WTC11 (cell line): Measurements from ENCODE around the gene ZNF483. TPM values are rescaled to one million over a fixed set of nuclear protein-coding genes. Genes with fewer than 3 reads are reported as not detected.

Source experiments
- ATAC-seq: fragments of 200-7000 bp; cut with Tn5 transposase; 2 replicates; pipeline ENCODE4 v1.10.0; 2021; ENCODE audit warnings: mild to moderate bottlenecking, moderate library complexity
- CTCF ChIA-PET: fragments of 300-600 bp; sonication (Branson Sonifier 250); formaldehyde crosslinking; loops from one replicate; lab custom pipeline; 2021; ENCODE audit warnings: antibody characterized with exemption; lab: Charles Lee
- POLR2A ChIA-PET: fragments of 350-600 bp; sonication (Branson Sonifier 250); formaldehyde crosslinking; loops from one replicate; lab custom pipeline; 2021; ENCODE audit warnings: antibody characterized with exemption; lab: Charles Lee
- DNase-seq: peaks from one replicate; pipeline ENCODE4 v3.0.0; 2021; ENCODE audit warnings: low spot score
- H3K27ac Mint-ChIP-seq: 2 replicates; pipeline ENCODE4 v1.8.0; 2021; ENCODE audit warnings: mixed read lengths
- H3K27me3 Mint-ChIP-seq: 2 replicates; pipeline ENCODE4 v1.8.0; 2021; ENCODE audit warnings: low read depth, mild to moderate bottlenecking, moderate library complexity, mixed read lengths
- H3K36me3 Mint-ChIP-seq: 2 replicates; pipeline ENCODE4 v1.8.0; 2021; ENCODE audit warnings: mixed read lengths
- H3K4me1 Mint-ChIP-seq: 2 replicates; pipeline ENCODE4 v1.8.0; 2022; ENCODE audit warnings: mixed read lengths
- H3K4me3 Mint-ChIP-seq: 2 replicates; pipeline ENCODE4 v1.8.0; 2021; ENCODE audit warnings: mild to moderate bottlenecking, moderate library complexity, mixed read lengths
- H3K9me3 Mint-ChIP-seq: 2 replicates; pipeline ENCODE4 v1.8.0; 2021; ENCODE audit warnings: mixed read lengths
- CBFB ChIP-seq: sonication (generic); formaldehyde crosslinking; IDR thresholded peaks from 2 replicates; pipeline ENCODE4 v1.8.1; 2022; ENCODE audit warnings: mild to moderate bottlenecking, low read depth, missing genetic modification reagents
- GRHL2 ChIP-seq: fragments of 250-450 bp; sonication (Bioruptor Pico); IDR thresholded peaks from 2 replicates; pipeline ENCODE4 v1.8.0; 2022; ENCODE audit warnings: mild to moderate bottlenecking, moderate library complexity; ENCODE audit not compliant: insufficient replicate concordance, severe bottlenecking
- HMGXB4 ChIP-seq: sonication (generic); formaldehyde crosslinking; IDR thresholded peaks from 2 replicates; pipeline ENCODE4 v1.8.1; 2023; ENCODE audit warnings: mild to moderate bottlenecking, moderate library complexity, missing genetic modification reagents
- MYBL2 ChIP-seq: sonication (generic); formaldehyde crosslinking; IDR thresholded peaks from 2 replicates; pipeline ENCODE4 v1.8.1; 2023; ENCODE audit warnings: mild to moderate bottlenecking, moderate library complexity, missing genetic modification reagents
- NFATC4 ChIP-seq: fragments of 250-450 bp; sonication (Bioruptor Pico); IDR thresholded peaks from 2 replicates; pipeline ENCODE4 v1.9.0; 2021; ENCODE audit warnings: mild to moderate bottlenecking
- NR3C1 ChIP-seq: sonication (generic); formaldehyde crosslinking; conservative IDR thresholded peaks from 2 replicates; pipeline ENCODE4 v1.8.1; 2023; ENCODE audit warnings: low read depth, mild to moderate bottlenecking, missing genetic modification reagents
- RELA ChIP-seq: sonication (generic); formaldehyde crosslinking; IDR thresholded peaks from 2 replicates; pipeline ENCODE4 v1.8.1; 2022; ENCODE audit warnings: missing genetic modification reagents, mild to moderate bottlenecking, borderline replicate concordance
- RORB ChIP-seq: fragments of 250-450 bp; sonication (Bioruptor Pico); IDR thresholded peaks from 2 replicates; pipeline ENCODE4 v1.9.0; 2021; ENCODE audit warnings: mild to moderate bottlenecking
- SMAD3 ChIP-seq: sonication (generic); formaldehyde crosslinking; IDR thresholded peaks from 2 replicates; pipeline ENCODE4 v1.8.0; 2022; ENCODE audit warnings: missing genetic modification reagents, mild to moderate bottlenecking, borderline replicate concordance
- USF1 ChIP-seq: sonication (generic); formaldehyde crosslinking; IDR thresholded peaks from 2 replicates; pipeline ENCODE4 v1.8.0; 2022; ENCODE audit warnings: mild to moderate bottlenecking, missing genetic modification reagents
- USF2 ChIP-seq: sonication (generic); formaldehyde crosslinking; IDR thresholded peaks from 2 replicates; pipeline ENCODE4 v1.8.1; 2023; ENCODE audit warnings: mild to moderate bottlenecking, missing genetic modification reagents, moderate library complexity
- ZNF121 ChIP-seq: sonication (generic); formaldehyde crosslinking; IDR thresholded peaks from 2 replicates; pipeline ENCODE4 v1.8.0; 2023; ENCODE audit warnings: missing genetic modification reagents
- total RNA-seq: library from RNA; stranded (reverse); gene quantifications from 3 replicates; pipeline ENCODE4 v1.2.3, GENCODE V29; 2021
- TF ChIP-seq, protein P1 (sequence below): sonication (generic); formaldehyde crosslinking; IDR thresholded peaks from 2 replicates; pipeline ENCODE4 v1.8.0; 2023; ENCODE audit warnings: missing genetic modification reagents, mild to moderate bottlenecking, borderline replicate concordance
- TF ChIP-seq, protein P2 (sequence below): sonication (generic); formaldehyde crosslinking; IDR thresholded peaks from 2 replicates; pipeline ENCODE4 v1.8.1; 2022; ENCODE audit warnings: mild to moderate bottlenecking, moderate library complexity, missing genetic modification reagents
- TF ChIP-seq, protein P3 (sequence below): sonication (generic); formaldehyde crosslinking; IDR thresholded peaks from 2 replicates; pipeline ENCODE4 v1.8.0; 2022; ENCODE audit warnings: missing genetic modification reagents
- TF ChIP-seq, protein P4 (sequence below): fragments of 250-450 bp; sonication (Bioruptor Pico); IDR thresholded peaks from 2 replicates; pipeline ENCODE4 v1.9.0; 2021; ENCODE audit warnings: moderate library complexity, mild to moderate bottlenecking, inconsistent platforms, borderline replicate concordance
- TF ChIP-seq, protein P5 (sequence below): sonication (generic); formaldehyde crosslinking; conservative IDR thresholded peaks from 2 replicates; pipeline ENCODE4 v1.8.1; 2023; ENCODE audit warnings: mild to moderate bottlenecking, low read depth, missing genetic modification reagents, moderate library complexity

Gene ZNF483
- total RNA-seq, 1 experiment from 2014 or later, result 77.4 TPM

- TF ChIP-seq USF1 (CRISPR knock-in tag), result 0 out of 2 replicates have a peak, but pooled peaks have one; percentile 7
- TF ChIP-seq NR3C1 (CRISPR knock-in tag), result no peak
- TF ChIP-seq RORB, result no peak
- no peak; the same call in 1 of the 2 replicates for TF ChIP-seq SMAD3 (CRISPR knock-in tag)
- TF ChIP-seq USF2 (CRISPR knock-in tag), result 0 out of 2 replicates have a peak, but pooled peaks have one; percentile 11
- TF ChIP-seq, protein P1, sequence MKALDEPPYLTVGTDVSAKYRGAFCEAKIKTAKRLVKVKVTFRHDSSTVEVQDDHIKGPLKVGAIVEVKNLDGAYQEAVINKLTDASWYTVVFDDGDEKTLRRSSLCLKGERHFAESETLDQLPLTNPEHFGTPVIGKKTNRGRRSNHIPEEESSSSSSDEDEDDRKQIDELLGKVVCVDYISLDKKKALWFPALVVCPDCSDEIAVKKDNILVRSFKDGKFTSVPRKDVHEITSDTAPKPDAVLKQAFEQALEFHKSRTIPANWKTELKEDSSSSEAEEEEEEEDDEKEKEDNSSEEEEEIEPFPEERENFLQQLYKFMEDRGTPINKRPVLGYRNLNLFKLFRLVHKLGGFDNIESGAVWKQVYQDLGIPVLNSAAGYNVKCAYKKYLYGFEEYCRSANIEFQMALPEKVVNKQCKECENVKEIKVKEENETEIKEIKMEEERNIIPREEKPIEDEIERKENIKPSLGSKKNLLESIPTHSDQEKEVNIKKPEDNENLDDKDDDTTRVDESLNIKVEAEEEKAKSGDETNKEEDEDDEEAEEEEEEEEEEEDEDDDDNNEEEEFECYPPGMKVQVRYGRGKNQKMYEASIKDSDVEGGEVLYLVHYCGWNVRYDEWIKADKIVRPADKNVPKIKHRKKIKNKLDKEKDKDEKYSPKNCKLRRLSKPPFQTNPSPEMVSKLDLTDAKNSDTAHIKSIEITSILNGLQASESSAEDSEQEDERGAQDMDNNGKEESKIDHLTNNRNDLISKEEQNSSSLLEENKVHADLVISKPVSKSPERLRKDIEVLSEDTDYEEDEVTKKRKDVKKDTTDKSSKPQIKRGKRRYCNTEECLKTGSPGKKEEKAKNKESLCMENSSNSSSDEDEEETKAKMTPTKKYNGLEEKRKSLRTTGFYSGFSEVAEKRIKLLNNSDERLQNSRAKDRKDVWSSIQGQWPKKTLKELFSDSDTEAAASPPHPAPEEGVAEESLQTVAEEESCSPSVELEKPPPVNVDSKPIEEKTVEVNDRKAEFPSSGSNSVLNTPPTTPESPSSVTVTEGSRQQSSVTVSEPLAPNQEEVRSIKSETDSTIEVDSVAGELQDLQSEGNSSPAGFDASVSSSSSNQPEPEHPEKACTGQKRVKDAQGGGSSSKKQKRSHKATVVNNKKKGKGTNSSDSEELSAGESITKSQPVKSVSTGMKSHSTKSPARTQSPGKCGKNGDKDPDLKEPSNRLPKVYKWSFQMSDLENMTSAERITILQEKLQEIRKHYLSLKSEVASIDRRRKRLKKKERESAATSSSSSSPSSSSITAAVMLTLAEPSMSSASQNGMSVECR (CRISPR knock-in tag), result peak; percentile 31; the same call in 1 of the 2 replicates
- TF ChIP-seq HMGXB4 (CRISPR knock-in tag), result 0 out of 2 replicates have a peak, but pooled peaks have one; percentile 62
These were observed at the start of gene ZNF483 (continued) for GRCh38 chr9:111525056-111525977.

DNA sequence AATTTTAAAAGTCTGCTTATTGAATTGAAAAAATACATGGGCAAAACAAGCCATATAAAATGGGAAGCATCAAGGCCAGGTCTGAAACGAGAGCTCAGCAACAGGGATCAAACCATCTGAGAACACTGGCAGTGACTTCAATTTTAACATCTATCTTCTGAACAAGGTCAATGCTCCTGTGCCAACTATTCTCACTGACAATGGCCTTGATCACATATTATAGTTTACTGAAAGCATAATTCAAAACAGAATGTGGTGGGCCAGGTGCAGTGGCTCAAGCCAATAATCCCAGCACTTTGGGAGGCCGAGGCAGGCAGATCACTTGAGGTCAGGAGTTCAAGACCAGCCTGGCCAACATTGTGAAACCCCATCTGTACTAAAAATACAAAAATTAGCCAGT is 49.8 kb upstream of the ZNF483 start:
- ATAC-seq (no peak), DNase-seq (no peak)
- no peak overlapping the region for H3K27ac Mint-ChIP-seq
- no peaks in the 10 kb centered on the region for H3K27me3 Mint-ChIP-seq
- H3K9me3 Mint-ChIP-seq, result no peaks in the 10 kb centered on the region
- ChIA-PET CTCF (no interaction called here), POLR2A (no interaction called here)
- no peak overlapping the region for H3K4me3 Mint-ChIP-seq
- H3K4me1 Mint-ChIP-seq, result peaks cover 48% of the 10 kb centered on the region
- no peaks in the 10 kb centered on the region for H3K36me3 Mint-ChIP-seq
- TF ChIP-seq CBFB (CRISPR knock-in tag) (no peak), RELA (no peak), GRHL2 (CRISPR knock-in tag) (no peak), MYBL2 (no peak), ZNF121 (no peak), NFATC4 (no peak)
- TF ChIP-seq, protein P2, sequence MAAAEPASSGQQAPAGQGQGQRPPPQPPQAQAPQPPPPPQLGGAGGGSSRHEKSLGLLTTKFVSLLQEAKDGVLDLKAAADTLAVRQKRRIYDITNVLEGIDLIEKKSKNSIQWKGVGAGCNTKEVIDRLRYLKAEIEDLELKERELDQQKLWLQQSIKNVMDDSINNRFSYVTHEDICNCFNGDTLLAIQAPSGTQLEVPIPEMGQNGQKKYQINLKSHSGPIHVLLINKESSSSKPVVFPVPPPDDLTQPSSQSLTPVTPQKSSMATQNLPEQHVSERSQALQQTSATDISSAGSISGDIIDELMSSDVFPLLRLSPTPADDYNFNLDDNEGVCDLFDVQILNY (CRISPR knock-in tag), result no peak
- TF ChIP-seq, protein P3, sequence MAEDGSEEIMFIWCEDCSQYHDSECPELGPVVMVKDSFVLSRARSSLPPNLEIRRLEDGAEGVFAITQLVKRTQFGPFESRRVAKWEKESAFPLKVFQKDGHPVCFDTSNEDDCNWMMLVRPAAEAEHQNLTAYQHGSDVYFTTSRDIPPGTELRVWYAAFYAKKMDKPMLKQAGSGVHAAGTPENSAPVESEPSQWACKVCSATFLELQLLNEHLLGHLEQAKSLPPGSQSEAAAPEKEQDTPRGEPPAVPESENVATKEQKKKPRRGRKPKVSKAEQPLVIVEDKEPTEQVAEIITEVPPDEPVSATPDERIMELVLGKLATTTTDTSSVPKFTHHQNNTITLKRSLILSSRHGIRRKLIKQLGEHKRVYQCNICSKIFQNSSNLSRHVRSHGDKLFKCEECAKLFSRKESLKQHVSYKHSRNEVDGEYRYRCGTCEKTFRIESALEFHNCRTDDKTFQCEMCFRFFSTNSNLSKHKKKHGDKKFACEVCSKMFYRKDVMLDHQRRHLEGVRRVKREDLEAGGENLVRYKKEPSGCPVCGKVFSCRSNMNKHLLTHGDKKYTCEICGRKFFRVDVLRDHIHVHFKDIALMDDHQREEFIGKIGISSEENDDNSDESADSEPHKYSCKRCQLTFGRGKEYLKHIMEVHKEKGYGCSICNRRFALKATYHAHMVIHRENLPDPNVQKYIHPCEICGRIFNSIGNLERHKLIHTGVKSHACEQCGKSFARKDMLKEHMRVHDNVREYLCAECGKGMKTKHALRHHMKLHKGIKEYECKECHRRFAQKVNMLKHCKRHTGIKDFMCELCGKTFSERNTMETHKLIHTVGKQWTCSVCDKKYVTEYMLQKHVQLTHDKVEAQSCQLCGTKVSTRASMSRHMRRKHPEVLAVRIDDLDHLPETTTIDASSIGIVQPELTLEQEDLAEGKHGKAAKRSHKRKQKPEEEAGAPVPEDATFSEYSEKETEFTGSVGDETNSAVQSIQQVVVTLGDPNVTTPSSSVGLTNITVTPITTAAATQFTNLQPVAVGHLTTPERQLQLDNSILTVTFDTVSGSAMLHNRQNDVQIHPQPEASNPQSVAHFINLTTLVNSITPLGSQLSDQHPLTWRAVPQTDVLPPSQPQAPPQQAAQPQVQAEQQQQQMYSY (CRISPR knock-in tag), result no peak
- TF ChIP-seq, protein P4, sequence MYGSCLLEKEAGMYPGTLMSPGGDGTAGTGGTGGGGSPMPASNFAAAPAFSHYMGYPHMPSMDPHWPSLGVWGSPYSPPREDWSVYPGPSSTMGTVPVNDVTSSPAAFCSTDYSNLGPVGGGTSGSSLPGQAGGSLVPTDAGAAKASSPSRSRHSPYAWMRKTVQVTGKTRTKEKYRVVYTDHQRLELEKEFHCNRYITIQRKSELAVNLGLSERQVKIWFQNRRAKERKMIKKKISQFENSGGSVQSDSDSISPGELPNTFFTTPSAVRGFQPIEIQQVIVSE (CRISPR knock-in tag), result no peak
- TF ChIP-seq, protein P5, sequence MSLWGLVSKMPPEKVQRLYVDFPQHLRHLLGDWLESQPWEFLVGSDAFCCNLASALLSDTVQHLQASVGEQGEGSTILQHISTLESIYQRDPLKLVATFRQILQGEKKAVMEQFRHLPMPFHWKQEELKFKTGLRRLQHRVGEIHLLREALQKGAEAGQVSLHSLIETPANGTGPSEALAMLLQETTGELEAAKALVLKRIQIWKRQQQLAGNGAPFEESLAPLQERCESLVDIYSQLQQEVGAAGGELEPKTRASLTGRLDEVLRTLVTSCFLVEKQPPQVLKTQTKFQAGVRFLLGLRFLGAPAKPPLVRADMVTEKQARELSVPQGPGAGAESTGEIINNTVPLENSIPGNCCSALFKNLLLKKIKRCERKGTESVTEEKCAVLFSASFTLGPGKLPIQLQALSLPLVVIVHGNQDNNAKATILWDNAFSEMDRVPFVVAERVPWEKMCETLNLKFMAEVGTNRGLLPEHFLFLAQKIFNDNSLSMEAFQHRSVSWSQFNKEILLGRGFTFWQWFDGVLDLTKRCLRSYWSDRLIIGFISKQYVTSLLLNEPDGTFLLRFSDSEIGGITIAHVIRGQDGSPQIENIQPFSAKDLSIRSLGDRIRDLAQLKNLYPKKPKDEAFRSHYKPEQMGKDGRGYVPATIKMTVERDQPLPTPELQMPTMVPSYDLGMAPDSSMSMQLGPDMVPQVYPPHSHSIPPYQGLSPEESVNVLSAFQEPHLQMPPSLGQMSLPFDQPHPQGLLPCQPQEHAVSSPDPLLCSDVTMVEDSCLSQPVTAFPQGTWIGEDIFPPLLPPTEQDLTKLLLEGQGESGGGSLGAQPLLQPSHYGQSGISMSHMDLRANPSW, result no peak
